ENCODE results near the gene RNF212B. TPM values are rescaled to one million over a fixed set of nuclear protein-coding genes. Genes with fewer than 3 reads are reported as not detected.

RNF212B gene
- total and polyA plus RNA-seq, 2 of the 13 experiments (the other 11 are each of a cell fraction or from before 2014, with no cell fraction given) = 0.05 TPM; not detected in 1

GRCh38 chr14:23285530-23286019, 47.8 kb downstream of the RNF212B start (continued):
- TF ChIP-seq PAXIP1 (CRISPR knock-in tag; conservative IDR thresholded peaks at IDR 0.05) (no peak), SP1 (IDR thresholded peaks at IDR 0.05) (no peak), SP1 (CRISPR knock-in tag; IDR thresholded peaks at IDR 0.05) (no peak), KDM2A (CRISPR knock-in tag; IDR thresholded peaks at IDR 0.05; ENCODE audit: borderline replicate concordance, low read depth) (no peak; the same call in 1 of the 2 replicates), THYN1 (CRISPR knock-in tag; IDR thresholded peaks at IDR 0.05; ENCODE audit: borderline replicate concordance, low read depth) (0 out of 2 replicates have a peak, but pooled peaks have one; percentile 48), GPN1 (CRISPR knock-in tag; IDR thresholded peaks at IDR 0.05; ENCODE audit: borderline replicate concordance) (peak; percentile 43; the same call in 1 of the 2 replicates), ZNF616 (CRISPR knock-in tag; IDR thresholded peaks at IDR 0.05; ENCODE audit: low read depth) (no peak), FOSL1 (CRISPR knock-in tag; IDR thresholded peaks at IDR 0.05; ENCODE audit: borderline replicate concordance) (no peak), ZNF724P (CRISPR knock-in tag; IDR thresholded peaks at IDR 0.05; ENCODE audit: borderline replicate concordance) (no peak; the same call in 1 of the 2 replicates), ZNF670 (CRISPR knock-in tag; IDR thresholded peaks at IDR 0.05; ENCODE audit: borderline replicate concordance) (peak; percentile 27; the same call in 1 of the 2 replicates), SIN3A (IDR thresholded peaks at IDR 0.05; ENCODE audit: borderline replicate concordance, low read depth, low read length) (0 out of 2 replicates have a peak, but pooled peaks have one; percentile 54), HOXA7 (CRISPR knock-in tag; IDR thresholded peaks at IDR 0.05) (no peak), SSRP1 (CRISPR knock-in tag; IDR thresholded peaks at IDR 0.05) (no peak), USF2 (IDR thresholded peaks at IDR 0.05; ENCODE audit: low read depth, low read length) (no peak), USF2 (CRISPR knock-in tag; IDR thresholded peaks at IDR 0.05; ENCODE audit: borderline replicate concordance) (0 out of 2 replicates have a peak, but pooled peaks have one; percentile 0), TSC22D2 (CRISPR knock-in tag; IDR thresholded peaks at IDR 0.05; ENCODE audit: borderline replicate concordance) (0 out of 2 replicates have a peak, but pooled peaks have one; percentile 27)
- TF ChIP-seq, protein P1, sequence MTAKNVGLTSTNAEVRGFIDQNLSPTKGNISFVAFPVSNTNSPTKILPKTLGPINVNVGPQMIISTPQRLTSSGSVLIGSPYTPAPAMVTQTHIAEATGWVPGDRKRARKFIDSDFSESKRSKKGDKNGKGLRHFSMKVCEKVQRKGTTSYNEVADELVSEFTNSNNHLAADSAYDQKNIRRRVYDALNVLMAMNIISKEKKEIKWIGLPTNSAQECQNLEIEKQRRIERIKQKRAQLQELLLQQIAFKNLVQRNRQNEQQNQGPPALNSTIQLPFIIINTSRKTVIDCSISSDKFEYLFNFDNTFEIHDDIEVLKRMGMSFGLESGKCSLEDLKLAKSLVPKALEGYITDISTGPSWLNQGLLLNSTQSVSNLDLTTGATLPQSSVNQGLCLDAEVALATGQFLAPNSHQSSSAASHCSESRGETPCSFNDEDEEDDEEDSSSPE (CRISPR knock-in tag; IDR thresholded peaks at IDR 0.05) = no peak
- TF ChIP-seq, protein P2, sequence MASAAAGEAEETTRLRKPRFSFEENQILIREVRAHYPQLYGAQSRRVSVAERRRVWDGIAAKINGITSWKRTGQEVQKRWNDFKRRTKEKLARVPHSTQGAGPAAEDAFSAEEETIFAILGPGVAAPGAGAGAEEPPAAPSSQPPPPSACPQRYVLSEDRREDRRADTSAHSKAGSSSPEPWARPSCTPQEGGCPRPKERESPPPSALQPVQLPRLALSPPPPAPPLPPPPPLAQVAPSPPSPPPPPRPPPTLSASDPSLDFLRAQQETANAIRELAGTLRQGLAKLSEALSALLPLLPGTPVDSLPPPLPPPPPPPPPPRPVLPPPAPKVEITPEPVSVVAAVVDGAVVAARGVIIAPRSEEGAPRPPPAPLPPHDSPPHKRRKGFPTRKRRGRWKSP (CRISPR knock-in tag; IDR thresholded peaks at IDR 0.05) = no peak; the same call in 1 of the 2 replicates
- TF ChIP-seq, protein P3, sequence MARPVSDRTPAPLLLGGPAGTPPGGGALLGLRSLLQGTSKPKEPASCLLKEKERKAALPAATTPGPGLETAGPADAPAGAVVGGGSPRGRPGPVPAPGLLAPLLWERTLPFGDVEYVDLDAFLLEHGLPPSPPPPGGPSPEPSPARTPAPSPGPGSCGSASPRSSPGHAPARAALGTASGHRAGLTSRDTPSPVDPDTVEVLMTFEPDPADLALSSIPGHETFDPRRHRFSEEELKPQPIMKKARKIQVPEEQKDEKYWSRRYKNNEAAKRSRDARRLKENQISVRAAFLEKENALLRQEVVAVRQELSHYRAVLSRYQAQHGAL (CRISPR knock-in tag; IDR thresholded peaks at IDR 0.05; ENCODE audit: not compliant biosample characterization) = peak; percentile 2

Data from HepG2 (cell line).